Epithelial cell of esophagus (primary cell): ENCODE results near the gene NRXN3.

Experiments used
- DNase-seq: peaks from one replicate; pipeline ENCODE4 v3.0.0; 2010; ENCODE audit warnings: low read depth
- H3K4me3 ChIP-seq: 2 replicates; pipeline ENCODE4 v1.5.1; 2011; ENCODE audit warnings: mild to moderate bottlenecking, low read length, control low read depth
- CTCF ChIP-seq: IDR thresholded peaks from 2 replicates; pipeline ENCODE4 v1.5.1; 2011; ENCODE audit warnings: low read depth, mild to moderate bottlenecking, low read length, control low read depth, inconsistent platforms; ENCODE audit not compliant: insufficient read depth; ENCODE audit errors: missing control alignments

Gene NRXN3

GRCh38 chr14:79448960-79449359 lies 1278.8 kb downstream of the NRXN3 start:
- DNase-seq, result no peak
- TF ChIP-seq CTCF, result no peak
- H3K4me3 ChIP-seq, result no peak overlapping the region

- no peak overlapping the region for H3K4me3 ChIP-seq
- no peak for TF ChIP-seq CTCF
- no peak for DNase-seq
Observed at GRCh38 chr14:79451601-79452000, 1281.4 kb downstream of the NRXN3 start.

DNA sequence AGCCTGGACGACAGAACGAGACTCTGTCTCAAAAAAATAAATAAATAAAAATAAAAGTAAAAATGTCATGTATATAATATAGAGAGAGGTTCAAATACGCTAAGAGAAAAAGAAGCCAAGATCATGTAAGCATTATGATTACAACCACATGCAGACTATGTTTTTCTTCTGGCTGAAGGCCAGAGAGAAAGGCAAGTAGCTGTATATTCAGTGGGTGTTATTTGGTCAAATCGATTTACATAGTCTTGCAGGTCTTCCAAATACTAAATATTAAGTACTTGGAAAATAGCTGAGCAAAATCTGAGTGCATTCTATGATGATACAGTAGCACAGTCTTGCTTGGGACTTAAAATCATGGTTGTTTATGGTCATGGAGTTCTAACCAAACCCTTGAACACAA lies 1283.1 kb downstream of the NRXN3 start:
- H3K4me3 ChIP-seq, result no peak overlapping the region
- TF ChIP-seq CTCF, result no peak
- DNase-seq, result no peak

- no peak for DNase-seq
- H3K4me3 ChIP-seq, result no peak overlapping the region
- no peak for TF ChIP-seq CTCF
Observed at GRCh38 chr14:79464468-79464867, 1294.3 kb downstream of the NRXN3 start.

GRCh38 chr14:79465651-79466050 lies 1295.5 kb downstream of the NRXN3 start:
- no peak for TF ChIP-seq CTCF
- no peak for DNase-seq
- no peak overlapping the region for H3K4me3 ChIP-seq

DNA sequence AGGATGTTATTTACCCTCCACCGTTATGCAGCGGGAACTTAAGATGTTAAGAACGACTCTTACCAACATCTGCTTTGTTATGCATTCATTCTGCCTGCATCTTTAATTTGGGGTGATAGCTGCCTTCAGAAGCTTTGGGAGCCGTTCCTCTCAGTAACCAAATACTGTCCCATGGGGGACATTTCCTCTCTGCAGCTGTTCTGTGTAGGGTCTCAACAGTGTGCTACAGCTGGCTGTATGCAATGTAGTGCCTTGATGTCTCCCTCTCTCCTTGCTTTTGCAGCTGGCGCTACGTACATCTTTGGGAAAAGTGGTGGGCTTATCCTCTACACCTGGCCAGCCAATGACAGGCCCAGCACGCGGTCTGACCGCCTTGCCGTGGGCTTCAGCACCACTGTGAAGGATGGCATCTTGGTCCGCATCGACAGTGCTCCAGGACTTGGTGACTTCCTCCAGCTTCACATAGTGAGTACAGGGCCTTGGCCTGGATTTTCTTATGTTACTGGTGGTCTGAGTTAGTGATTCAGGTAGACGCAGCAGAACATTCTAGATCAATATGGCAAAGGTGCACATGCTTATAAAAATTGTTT lies 1296.9 kb downstream of the NRXN3 start:
- no peak for DNase-seq
- TF ChIP-seq CTCF, result no peak
- no peak overlapping the region for H3K4me3 ChIP-seq

DNA sequence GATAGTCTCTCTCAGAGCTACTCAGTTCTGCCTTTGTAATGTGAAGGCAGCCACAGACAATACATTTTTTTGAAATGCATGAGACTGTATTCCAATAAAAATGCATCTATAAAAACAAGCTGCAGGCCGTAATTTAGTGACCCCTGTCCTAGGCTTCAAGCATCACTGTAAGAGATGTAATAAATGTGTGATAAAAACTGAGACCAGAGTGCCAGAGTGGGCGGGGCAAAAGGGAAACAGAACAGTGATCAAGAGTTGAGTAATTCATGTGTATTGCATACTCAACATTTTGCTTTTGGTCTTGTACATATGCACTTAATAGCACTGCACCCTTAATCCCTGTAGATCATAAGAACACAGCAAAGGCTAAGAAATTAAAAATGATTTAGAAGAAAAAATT lies 1297.7 kb downstream of the NRXN3 start:
- DNase-seq, result peak; percentile 2
- no peak for TF ChIP-seq CTCF
- no peak overlapping the region for H3K4me3 ChIP-seq
